Measurements from ENCODE around the gene PHACTR2.

PHACTR2 gene

DNA sequence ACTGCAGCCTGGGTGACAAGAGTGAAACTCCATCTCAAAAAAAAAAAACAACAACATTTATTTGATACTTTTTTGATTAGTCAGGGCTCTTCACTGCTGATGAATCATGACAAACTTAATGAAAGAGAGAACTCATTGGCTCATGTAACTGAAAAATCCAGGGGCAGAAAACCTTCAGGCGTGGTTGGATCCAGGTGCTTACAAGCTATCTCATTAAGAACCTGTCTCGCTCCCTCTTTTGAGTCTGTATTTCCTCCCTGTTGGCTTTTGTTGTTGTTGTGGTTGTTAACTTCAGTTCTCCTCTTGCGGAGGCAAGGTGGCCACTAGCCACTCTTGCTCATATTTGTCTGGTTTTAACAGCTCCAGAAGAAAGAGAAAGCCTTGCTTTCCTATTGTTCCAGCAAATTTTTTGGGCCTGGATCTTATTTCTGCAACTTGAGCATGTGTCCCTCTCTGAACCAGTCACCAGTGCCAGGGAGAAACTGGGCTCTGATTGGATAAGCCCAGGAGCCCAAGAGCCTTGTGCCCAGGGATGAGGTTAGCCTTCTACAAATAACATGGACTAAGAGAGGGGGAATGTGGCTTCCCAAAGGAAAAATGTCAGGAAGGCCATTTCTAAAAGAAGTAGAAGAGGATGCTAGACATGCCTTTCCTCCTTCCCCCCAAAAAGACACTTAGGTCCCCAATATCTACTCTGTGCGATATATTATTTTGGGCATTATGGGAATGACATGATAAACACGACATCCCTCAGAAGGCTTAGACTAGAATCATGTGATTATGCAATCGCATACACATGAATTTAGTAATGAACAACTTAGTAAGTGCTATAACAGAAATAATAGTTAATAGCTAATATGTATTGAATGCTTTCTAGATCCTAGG lies 64.5 kb downstream of the PHACTR2 start:
- DNase-seq (ENCODE audit: low read depth) = no peak

GRCh38 chr6:143742955-143743255 lies 65.1 kb downstream of the PHACTR2 start:
- no peak for DNase-seq (ENCODE audit: low read depth)

DNA sequence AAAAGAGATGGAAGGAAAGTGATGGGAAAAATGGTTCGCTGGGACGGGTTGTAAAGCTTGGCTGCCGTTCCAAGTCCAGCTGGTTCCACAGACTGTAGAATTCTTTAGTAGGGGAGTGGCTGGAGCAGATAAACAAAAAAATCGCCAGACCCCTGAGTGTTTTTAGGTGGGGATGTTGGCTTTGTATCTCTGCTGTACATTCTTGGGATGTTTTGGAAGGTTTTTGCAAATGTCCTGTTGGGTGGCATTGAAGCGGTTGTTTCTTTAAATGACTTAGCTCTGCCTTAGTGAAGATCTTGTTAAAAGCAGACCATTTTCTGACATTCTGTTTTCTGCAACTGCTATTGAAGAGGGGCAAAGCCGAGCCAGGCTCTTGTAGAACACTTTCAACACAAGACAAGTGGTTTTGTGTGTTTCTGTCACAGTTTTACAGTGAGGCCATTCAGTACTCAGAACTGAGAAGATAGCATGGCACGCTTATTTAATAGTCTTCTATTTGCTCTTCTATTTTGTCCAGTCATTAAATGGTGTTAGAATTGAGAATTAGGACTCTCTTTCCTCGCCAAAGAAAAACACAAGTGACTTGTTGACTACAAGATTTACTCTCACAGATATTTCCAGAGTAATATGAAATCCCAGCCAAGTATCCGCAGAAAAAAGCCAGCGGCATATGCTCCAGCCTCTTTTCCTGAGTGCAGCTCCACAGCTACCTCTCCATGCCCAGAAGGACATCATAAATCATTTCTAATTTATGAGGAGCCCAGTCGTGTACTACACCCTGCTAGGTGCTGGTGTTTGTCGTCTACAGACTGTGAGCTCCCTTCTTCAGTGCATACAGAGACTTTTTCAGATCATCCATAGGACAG lies 65.8 kb downstream of the PHACTR2 start:
- no peak for DNase-seq (ENCODE audit: low read depth)

DNA sequence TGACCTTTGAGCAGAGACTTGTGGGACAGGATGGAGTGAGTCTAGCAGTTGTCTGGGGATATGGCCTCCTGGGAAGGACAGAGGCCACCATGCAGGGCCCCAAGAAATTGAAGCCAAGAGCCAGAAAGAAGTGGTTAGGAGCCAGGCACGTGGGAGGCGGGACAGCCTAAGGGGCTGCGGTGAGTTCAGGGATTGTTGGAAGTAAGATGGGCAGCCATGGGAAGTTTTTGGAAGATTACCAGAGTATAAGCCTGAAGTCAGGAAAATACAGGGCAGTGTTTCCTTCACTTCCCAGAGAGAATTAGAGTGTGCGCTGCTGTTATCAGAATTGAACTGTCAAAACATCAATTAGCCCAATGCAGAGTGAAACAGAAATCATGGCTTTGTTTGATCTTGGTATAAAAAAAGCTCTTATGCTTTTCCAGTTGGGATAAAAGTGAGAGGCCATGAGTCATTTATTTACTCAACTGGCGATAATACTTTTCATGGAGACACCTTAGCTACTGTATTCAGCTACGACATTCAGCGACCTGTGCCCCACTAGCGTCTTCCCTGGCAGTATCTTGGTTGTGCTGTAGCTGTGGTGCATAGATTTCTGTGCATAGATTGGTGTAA lies 66.9 kb downstream of the PHACTR2 start:
- DNase-seq (ENCODE audit: low read depth) = no peak

DNA sequence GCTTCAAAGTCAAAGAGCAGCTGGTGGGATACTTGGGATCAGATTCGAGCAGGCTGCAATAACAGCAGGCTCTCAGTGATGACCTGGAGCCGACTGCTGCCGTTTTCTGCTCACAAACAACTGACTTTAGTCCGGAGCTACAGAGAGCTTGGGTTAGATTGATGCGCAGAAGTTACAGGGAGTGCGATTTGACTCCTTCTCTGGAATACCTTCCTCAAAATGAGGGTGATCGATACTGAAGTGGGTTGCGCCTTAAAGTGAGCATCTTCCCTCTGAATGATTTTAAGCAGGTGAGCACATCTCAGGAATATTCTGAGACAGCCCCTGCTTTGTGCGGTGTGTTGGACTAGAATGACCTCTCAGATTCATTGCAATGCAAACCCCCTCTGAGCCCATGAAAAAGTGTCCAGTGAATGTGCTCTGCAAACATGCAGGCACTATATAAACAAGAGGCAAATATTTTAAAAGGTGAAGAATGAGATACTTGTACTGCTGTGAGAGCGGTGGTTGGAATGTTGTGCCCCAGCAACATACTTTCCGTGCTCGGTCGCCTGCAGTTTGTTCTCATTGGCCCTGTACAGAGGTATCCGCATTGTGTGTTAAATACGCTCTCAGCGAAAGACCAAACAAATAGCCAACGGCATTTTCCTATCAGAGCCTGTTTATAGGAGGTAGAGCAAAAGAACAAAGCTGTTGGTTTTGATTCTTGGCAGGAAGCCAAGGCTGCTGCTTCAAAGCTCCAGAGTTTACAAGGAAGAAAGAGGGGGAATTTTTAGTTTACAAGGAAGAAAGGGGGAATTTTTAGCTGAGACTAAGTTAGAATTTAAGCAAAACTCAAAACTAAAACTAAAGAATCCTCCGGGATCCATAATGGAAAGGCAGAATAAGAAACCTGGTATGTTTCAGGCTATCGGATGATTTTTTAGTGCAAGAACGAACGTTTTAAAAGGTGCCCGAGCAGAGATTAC lies 67.7 kb downstream of the PHACTR2 start:
- DNase-seq (ENCODE audit: low read depth) = no peak

DNA sequence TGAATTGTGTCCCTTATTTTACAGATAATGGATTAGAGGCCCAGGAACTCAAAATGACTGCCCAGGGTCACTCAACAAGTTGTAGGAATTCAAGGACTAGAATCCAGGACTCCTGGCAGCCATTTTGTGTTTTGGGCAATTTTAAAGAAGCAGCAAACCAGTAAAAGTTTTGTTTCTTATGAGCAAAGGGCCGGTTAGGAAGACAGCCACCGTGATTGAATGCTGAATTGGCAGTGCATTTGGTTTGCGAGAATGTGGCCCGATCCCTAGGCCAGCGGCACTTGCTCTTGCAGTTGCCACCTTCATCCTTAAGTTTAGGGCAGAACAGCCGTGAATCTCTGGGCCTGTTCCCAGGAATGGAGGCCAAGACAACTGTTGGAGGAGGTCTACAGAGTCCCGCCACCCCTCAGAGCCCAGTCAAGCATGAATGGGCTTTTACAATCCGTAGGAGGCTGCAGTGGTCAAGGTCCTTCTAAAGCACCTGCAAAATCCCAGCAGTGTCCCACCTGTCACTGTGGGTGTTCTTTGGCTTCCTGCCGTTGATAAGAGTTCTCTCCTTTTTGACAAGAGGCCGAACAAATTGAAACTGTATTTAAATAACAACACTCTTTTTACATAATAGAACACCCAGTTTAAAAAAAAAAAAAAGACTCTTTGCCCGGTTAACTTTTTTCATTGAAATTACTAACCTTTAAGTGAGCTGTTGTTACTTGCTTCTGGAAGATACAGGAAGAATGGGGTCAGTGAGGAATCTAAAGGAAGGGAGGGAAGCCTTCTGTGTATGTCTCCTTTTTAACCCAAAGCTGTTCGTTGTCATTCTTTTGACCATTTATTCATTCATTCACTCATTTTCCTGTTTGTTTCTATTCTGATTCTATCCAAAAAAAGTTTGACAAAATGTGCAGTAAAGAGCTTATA lies 68.7 kb downstream of the PHACTR2 start:
- DNase-seq (ENCODE audit: low read depth) = no peak

GRCh38 chr6:143747347-143747842 lies 69.6 kb downstream of the PHACTR2 start:
- DNase-seq (ENCODE audit: low read depth) = no peak

GRCh38 chr6:143749891-143750290 lies 72.1 kb downstream of the PHACTR2 start:
- DNase-seq (ENCODE audit: low read depth) = no peak

GRCh38 chr6:143750877-143751276 lies 73.1 kb downstream of the PHACTR2 start:
- no peak for DNase-seq (ENCODE audit: low read depth)

DNA sequence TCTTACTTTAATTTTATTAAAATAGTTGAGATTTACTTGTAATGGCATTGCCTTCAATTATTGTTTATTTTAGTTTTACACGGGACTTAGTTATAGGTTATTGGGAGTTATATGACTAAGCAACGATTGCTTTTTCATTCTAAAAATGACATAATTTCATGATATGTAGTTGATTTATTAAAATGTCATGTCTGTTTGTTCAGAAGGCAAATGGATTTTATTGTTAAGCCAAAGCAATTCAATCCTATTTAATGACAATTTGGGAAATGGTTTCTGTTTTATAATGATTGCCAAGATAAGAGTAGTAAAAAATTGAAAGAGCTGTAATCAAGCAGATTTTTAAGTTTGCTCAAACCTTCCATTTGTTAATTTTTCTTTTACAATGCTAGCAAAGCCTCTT lies 74.7 kb downstream of the PHACTR2 start:
- DNase-seq (ENCODE audit: low read depth) = no peak

DNA sequence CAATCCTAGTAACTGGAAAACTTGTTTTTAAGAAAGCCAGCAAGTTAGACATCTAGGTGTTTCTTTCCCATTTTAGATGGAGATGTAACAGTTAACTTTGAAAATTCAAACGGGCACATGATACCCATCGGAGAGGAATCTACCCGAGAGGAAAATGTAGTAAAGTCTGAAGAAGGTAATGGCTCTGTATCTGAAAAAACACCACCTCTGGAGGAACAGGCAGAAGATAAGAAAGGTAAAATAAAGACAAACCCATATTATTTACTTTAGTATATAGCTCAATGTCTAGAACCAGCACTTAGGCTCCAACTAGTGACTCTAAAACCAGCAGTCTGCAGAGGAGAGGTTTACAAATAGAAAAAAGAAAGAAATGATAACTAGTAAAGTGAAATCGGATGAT lies 75.9 kb downstream of the PHACTR2 start:
- no peak for DNase-seq (ENCODE audit: low read depth)

DNA sequence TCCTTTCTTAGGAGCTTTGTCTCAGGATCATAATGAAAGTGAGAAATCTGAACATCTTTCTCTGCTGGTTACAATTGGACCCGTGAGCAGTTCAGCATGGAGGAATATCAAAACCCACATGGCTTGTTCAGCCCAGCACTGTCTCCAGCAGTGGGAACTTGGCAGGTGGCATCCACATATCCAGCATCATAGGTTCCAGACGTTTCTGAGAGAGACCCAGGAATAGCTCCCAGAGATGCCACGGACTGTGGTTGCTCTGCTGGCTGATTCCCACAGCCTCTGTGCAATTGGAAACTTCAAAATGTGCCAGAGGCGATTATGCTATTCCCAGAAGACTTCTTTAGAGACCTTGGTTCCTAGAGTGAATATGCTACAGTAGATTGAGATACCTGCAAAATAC lies 76.4 kb downstream of the PHACTR2 start:
- DNase-seq (ENCODE audit: low read depth) = no peak

- DNase-seq (ENCODE audit: low read depth) = no peak
These were observed 77.6 kb downstream of the PHACTR2 start for GRCh38 chr6:143755301-143755744.

DNA sequence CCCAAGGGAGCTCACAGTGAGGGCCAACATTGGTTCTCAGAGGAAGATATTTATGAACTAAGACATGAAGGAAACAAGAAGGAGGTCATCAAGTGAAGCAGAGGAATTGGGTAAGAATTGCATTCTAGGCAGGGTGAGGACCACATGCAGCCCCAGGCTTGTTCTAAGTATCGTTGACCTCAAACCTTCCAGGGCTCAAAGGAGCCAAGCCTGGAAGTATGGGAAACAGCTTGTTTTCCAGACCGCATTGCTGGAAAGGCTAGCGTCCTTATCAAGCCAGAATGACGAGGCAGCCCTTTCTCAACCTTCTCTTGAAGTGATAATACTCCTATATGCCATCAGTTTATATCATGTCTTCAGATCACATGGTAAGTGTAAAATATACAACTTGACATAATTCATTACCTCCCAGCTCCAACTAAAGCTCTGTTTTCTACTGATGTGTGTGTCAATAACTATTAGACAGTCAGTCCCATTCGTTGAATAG lies 79.6 kb downstream of the PHACTR2 start:
- DNase-seq (ENCODE audit: low read depth) = no peak

- no peak for DNase-seq (ENCODE audit: low read depth)
These were observed 80.8 kb downstream of the PHACTR2 start for GRCh38 chr6:143758551-143758950.

GRCh38 chr6:143759666-143760065 lies 81.9 kb downstream of the PHACTR2 start:
- no peak for DNase-seq (ENCODE audit: low read depth)

DNA sequence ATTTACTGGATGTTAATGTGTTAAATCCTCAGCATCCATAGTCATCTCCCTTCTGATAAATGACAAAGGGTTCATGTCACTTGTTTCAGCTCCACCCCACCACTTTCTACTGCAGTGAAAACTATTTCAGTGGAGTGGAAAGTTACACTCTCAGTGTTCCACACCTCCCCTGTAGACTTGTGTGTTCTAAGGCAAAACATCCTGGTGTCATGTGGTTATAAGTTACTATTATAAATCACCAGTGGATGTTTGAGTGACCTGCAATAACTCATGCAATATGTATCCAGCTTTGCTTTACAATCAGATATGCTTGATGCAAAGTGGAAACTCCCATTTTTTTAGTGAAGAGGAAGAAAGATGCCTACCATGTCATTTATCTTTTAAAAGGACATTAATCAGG lies 83.3 kb downstream of the PHACTR2 start:
- no peak for DNase-seq (ENCODE audit: low read depth)

DNA sequence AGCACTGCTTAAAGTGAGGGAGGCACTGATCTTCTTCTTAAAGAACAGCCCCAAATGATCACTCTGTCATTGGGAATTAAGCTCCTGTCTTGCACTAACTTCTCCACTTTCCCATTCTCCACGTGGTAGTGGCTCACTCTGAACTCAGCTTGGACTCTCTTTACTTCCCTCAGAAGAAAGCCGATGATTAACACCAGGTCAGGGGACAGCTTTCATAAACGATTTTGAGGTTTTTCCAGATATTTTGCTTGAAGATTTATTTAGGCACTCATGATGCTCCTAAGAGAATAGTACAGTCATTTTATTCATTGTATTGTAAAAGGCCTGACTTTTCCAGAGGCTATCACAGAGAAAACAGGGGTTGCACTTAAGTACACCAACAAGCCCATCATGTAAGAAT lies 84.4 kb downstream of the PHACTR2 start:
- no peak for DNase-seq (ENCODE audit: low read depth)

- DNase-seq (ENCODE audit: low read depth) = no peak
These were observed 87.8 kb downstream of the PHACTR2 start for GRCh38 chr6:143765422-143766184.
